KMS-11 (cell line): Measurements from ENCODE around the gene ITGB1BP1.

Experiments used
- H2AFZ ChIP-seq: fragments of 200-600 bp; sonication (generic); 2 replicates; pipeline ENCODE4 v1.6.1; 2016; ENCODE audit warnings: antibody characterized with exemption, mixed run types, low read depth
- H3K27ac ChIP-seq: fragments of 200-600 bp; sonication (generic); 2 replicates; pipeline ENCODE4 v1.6.1; 2016; ENCODE audit warnings: mild to moderate bottlenecking, mixed run types
- H3K27me3 ChIP-seq: fragments of 200-600 bp; sonication (generic); 2 replicates; pipeline ENCODE4 v1.6.1; 2017; ENCODE audit warnings: mild to moderate bottlenecking, low read depth, mixed run types, moderate library complexity; ENCODE audit not compliant: insufficient read depth
- H3K36me3 ChIP-seq: fragments of 200-600 bp; sonication (generic); 2 replicates; pipeline ENCODE4 v1.6.1; 2017; ENCODE audit warnings: mild to moderate bottlenecking, mixed run types; ENCODE audit not compliant: insufficient read depth
- H3K4me1 ChIP-seq: fragments of 200-600 bp; sonication (generic); 2 replicates; pipeline ENCODE4 v1.6.1; 2016; ENCODE audit warnings: mild to moderate bottlenecking, low read depth, mixed run types; ENCODE audit not compliant: poor library complexity, severe bottlenecking
- H3K4me2 ChIP-seq: fragments of 200-600 bp; sonication (generic); 2 replicates; pipeline ENCODE4 v1.7.0; 2016; ENCODE audit warnings: mild to moderate bottlenecking, mixed run types
- H3K4me3 ChIP-seq: fragments of 200-600 bp; sonication (generic); IDR thresholded peaks from 2 replicates; pipeline ENCODE4 v1.6.1; 2017; ENCODE audit warnings: low read depth, low read length, mixed read lengths; ENCODE audit not compliant: insufficient read depth
- H3K79me2 ChIP-seq: fragments of 200-600 bp; sonication (generic); 2 replicates; pipeline ENCODE4 v1.6.1; 2016; ENCODE audit warnings: low read depth, mixed run types; ENCODE audit not compliant: insufficient read depth
- H3K9ac ChIP-seq: fragments of 200-600 bp; sonication (generic); 2 replicates; pipeline ENCODE4 v1.6.1; 2016; ENCODE audit warnings: mild to moderate bottlenecking, mixed run types
- H4K20me1 ChIP-seq: fragments of 200-600 bp; sonication (generic); 2 replicates; pipeline ENCODE4 v1.6.1; 2016; ENCODE audit warnings: mild to moderate bottlenecking, mixed run types; ENCODE audit not compliant: insufficient read depth
- CTCF ChIP-seq: fragments of 200-600 bp; sonication (generic); conservative IDR thresholded peaks from 2 replicates; pipeline ENCODE4 v1.6.1; 2017; ENCODE audit warnings: low read depth, mild to moderate bottlenecking, antibody characterized with exemption, low read length, moderate library complexity, mixed read lengths

The ITGB1BP1 gene

GRCh38 chr2:9416267-9416961 is 6.9 kb downstream of the ITGB1BP1 start:
- TF ChIP-seq CTCF, result no peak
- Histone ChIP-seq H3K79me2 (peaks cover 30% of the 10 kb centered on the region; the same call in 1 of the 2 replicates), H3K27ac (no peak overlapping the region), H3K27me3 (no peaks in the 10 kb centered on the region), H3K4me2 (no peak overlapping the region), H3K36me3 (no peaks in the 10 kb centered on the region), H3K4me1 (peaks cover 19% of the 10 kb centered on the region), H2AFZ (no peak overlapping the region), H3K9ac (no peak overlapping the region), H3K4me3 (no peak overlapping the region), H4K20me1 (no peaks in the 10 kb centered on the region)

GRCh38 chr2:9415516-9416169 is 7.7 kb downstream of the ITGB1BP1 start:
- H3K4me2 ChIP-seq, result no peak overlapping the region
- no peaks in the 10 kb centered on the region for H4K20me1 ChIP-seq
- no peak overlapping the region for H3K9ac ChIP-seq
- no peaks in the 10 kb centered on the region for H3K36me3 ChIP-seq
- no peak for TF ChIP-seq CTCF
- no peak overlapping the region for H3K27ac ChIP-seq
- H3K27me3 ChIP-seq, result no peaks in the 10 kb centered on the region
- peaks cover 22% of the 10 kb centered on the region; the same call in 1 of the 2 replicates for H3K79me2 ChIP-seq
- no peak overlapping the region for H3K4me3 ChIP-seq
- H3K4me1 ChIP-seq, result peaks cover 15% of the 10 kb centered on the region
- no peak overlapping the region for H2AFZ ChIP-seq

DNA sequence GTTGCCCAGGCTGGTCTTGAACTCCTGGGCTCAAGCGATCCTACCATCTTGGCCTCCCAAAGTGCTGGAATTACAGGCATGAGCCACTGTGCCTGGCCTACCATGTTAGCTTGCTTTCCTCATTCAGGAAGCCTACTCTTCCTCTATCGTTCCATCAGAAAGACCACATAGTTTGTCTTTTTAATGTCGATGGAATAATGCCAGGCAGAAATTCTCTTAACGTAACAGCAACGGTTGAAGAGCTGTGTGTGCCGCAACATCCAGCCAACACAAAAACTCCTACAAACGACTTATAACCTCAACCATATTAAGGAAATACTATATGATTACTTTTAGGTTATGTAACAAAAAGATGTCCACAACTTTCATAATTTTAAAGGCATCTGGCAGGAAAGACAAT is 10.5 kb downstream of the ITGB1BP1 start:
- Histone ChIP-seq H4K20me1 (no peaks in the 10 kb centered on the region), H3K4me3 (no peak overlapping the region), H3K27ac (no peak overlapping the region), H3K4me1 (no peaks in the 10 kb centered on the region), H2AFZ (no peak overlapping the region), H3K27me3 (no peaks in the 10 kb centered on the region), H3K4me2 (no peak overlapping the region), H3K9ac (no peak overlapping the region), H3K36me3 (no peaks in the 10 kb centered on the region), H3K79me2 (no peaks in the 10 kb centered on the region; the same call in 1 of the 2 replicates)
- no peak for TF ChIP-seq CTCF

- H3K27me3 ChIP-seq, result no peaks in the 10 kb centered on the region
- H4K20me1 ChIP-seq, result no peaks in the 10 kb centered on the region
- no peak overlapping the region for H3K4me3 ChIP-seq
- TF ChIP-seq CTCF, result no peak
- H3K27ac ChIP-seq, result no peak overlapping the region
- no peak overlapping the region for H3K4me2 ChIP-seq
- no peak overlapping the region for H2AFZ ChIP-seq
- H3K79me2 ChIP-seq, result no peaks in the 10 kb centered on the region
- no peak overlapping the region for H3K9ac ChIP-seq
- no peaks in the 10 kb centered on the region for H3K4me1 ChIP-seq
- no peaks in the 10 kb centered on the region for H3K36me3 ChIP-seq
Measured at GRCh38 chr2:9410108-9410507, 13.2 kb downstream of the ITGB1BP1 start.
